ENCODE data around the gene GMEB2.
"Not testable (repeated sequence)": the region's sequence is repeated elsewhere in the genome, so short reads cannot be mapped to it uniquely, and the experiment has no call there.

The GMEB2 gene

GRCh38 chr20:63610581-63611435, 16.1 kb downstream of the GMEB2 start:
- DNase-seq = no peak

DNA sequence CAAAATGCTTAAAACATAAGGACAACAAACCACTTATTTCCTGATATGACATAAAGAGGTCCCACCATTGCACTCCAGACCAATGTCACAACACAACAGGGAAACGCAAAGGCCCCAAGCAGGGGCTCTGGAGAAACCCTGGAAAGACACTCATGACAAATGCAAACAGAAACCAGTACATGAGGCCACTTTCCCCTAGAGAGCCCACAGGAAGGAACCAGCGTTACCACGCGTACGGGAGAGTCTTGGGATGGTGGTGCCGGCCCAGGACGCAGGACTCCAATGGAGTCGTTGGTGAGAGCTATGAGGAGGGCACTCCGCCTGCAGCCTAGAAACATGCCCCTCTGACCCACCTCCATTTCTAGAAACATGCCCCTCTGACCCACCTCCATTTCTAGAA, 20.2 kb downstream of the GMEB2 start:
- DNase-seq = no peak

GRCh38 chr20:63602321-63602720, 24.6 kb downstream of the GMEB2 start:
- DNase-seq = no peak

DNA sequence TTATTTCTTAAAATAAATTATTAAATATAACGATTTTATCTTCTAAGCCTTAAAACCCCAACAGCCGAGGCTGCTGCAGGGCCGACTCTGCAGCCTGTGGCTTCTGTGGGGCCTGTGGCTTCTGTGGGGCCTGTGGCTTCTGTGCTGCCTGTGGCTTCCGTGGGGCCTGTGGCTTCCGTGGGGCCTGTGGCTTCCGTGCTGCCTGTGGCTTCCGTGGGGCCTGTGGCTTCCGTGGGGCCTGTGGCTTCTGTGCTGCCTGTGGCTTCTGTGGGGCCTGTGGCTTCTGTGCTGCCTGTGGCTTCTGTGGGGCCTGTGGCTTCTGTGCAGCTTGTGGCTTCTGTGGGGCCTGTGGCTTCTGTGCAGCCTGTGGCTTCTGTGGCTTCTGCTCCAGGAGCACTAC, 25.2 kb downstream of the GMEB2 start:
- not testable (repeated sequence) for DNase-seq

DNA sequence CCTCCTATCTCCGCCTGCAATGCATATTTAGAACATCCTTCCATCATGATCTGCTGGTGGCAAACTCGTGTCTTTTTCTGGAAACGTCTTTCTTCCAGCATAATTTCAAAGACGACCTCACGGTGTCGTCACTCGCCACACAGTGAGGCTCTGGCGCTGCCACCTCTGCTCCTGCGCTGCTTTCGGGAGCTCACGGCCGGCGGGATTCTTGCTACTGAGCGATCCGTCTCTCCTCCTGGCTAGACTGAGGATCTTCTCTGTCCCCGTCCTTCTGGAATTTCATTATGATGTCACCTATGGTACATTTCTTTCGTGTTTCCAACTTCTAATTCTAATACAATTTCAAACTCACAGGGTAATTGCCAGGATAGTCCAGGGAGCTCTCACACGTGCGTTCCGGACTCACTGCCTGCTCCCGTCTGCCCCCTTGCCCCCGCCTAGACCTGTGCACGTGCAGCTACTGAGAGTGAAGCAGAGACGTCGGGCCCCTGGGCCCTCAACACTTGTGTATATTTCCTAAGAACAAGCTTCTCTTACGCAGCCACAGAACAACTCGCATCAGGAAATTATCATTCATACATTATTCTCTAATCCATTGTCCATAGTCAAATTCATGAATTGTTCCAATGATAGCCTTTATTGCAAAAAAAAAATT, 27.4 kb downstream of the GMEB2 start:
- DNase-seq = no peak

DNA sequence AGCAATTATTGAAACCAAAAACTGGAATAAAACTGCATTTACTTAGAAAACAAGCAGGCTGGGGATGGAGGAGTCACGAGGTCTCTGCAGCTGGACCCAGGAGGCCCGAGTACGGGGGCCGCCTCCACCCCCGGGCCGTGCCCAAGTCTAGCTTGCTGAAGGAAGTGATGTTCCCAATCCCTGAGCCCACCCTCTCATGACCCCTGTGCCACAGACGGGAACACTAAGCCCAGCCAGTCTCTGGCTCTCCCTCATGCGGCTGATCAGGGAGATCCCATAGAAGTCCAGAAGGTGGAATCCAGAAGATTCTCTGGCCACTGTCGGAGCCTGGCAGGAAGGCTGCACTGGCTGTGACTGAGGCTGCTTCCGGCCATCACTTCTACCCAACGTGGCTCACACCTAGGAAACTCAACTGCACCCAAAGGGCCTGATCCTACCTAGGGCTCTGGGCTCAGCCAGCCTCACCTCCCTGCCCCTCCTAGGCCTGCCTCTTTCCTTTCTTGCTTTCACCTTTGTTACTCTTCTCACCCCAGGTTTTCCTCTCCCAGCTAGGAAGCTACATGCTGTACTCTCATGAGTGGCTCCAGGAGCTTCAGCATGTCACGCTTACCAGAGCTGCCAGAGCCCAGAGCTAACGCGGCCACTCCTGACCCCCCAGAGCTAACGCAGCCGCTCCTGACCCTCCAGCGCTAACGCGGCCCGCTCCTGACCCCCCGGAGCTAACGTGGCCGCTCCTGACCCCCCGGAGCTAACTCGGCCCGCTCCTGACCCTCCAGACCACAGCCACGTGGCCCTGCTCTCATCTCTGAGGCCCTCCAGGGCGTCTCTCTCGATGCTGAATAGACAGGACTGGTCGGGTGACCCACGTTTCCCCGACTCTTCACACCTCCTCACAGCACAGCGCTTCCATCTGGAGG, 28.2 kb downstream of the GMEB2 start:
- DNase-seq = no peak

DNA sequence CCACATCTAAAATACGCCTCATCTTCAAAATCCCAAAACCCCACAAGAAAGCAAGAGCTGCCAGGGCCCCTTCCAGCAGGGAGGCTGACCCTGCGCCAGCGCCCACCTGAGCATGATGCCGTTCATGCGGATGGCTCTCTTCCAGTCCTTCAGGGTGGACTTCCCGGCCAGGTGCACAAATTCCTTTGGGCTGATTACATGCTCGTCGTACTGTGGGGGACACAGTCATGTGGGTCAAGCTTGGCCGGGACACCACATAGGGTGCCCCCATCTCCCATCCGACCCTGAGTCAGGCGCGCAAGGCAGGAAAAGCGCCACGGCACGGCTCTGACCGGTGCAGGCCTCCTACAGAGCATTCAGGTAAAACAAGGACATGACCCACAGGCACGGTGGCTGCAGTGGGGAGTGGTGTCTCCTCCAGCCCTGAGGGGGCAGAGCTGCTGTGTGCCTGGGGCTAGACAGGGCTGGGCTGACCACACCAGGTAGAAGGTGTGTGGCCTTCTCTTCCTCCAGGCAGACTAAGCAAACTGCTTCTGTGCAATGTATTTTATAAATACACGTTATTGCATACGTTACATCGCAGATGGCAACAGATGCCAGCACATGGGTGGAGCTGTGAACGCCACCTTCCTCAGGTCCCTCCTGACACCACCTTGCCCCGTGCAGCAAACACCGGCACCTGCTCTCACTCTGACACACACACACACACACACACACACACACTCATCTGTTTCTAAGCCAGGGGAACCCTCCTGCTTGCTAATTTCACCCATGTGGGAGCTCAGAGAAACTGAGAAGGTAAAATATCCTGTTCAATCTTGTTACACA, 29.0 kb downstream of the GMEB2 start:
- DNase-seq = no peak

GRCh38 chr20:63596423-63596822, 30.5 kb downstream of the GMEB2 start:
- DNase-seq = no peak

DNA sequence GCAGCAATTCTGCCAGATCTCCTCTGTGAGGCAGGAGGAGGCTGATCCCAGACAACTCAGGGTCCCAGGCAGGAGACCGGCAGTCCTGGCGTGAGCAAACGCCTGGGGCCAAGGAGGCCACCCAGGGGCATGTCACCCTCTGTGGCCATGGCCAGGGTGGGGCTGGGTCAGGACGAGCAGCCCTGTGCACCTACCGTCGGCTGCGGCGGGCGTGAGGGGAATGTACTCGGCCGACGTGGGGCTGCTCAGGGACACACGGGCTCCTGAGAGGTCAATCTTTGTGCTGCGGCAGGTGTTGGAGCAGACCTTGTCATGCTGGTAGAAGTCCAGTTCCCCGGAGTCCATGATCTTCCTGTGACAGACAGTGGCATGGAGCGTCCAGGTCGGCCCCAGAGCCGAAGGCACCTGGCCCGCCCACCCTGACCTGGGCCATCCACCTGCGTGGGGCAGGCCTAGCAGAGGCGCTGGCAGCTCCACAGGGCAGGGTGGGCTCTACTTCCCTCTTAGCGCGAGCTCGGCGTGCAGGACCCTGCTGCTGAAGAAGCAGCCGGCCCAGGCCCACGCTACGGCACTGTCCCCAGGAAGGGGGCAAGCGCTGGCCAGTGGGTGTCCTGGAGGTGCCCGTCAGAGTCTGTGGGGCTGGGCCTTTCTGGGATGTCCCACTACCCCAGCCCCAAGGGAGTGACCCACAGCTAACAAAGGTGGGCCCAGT, 31.3 kb downstream of the GMEB2 start:
- DNase-seq = no peak

DNA sequence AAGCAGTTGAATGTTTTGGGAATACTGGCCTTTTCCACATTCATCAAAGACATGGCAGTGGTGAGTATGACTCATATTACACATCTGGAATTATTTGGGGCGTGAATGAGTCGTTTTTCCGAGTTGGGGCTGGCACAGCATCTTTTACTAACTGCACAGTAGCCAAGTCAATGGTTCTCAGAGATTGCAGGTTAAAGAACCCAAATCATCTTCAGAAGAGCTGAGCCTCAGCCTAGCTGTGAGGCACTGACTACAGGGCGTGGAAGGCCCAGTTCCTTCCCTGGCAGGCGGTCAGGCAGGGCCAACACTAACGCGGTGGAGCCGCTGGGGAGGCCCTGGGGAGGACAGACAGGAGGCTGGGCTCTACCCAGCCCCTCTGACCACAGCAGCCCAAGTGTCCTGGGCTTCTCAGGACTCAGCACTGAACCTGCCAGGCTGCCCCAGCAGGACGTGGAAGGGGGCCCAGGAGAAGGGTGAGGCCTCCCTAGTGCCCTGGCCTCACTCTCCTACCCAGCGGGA, 32.8 kb downstream of the GMEB2 start:
- DNase-seq = no peak

- no peak for DNase-seq
Measured at GRCh38 chr20:63592661-63593060, 34.2 kb downstream of the GMEB2 start.

DNA sequence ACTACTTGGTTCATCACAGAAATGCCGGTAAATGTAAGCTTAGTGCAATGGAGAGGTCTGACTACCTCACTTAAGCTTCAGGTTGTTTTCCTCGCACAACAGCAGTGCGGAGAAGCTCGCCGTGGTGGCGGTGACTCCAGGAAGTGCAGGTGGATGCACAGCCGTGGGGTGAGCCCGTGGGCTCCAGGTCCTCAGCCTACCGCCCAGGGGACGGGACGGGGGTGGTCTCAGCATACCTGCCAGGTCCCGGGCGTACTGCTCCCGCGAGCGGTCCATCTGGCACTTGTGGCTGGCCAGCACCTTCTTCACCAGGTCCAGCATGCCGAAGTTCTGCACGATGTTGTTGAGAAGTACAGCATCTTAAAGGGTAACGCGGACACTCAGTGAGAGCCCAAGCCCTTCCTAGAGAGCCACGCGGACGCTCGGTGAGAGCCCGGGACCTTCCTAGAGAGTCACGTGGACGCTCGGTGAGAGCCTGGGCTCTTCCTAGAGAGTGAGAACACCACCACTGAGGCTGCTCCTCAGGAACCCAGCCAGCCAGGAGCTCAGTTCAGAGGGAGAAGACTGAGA, 35.0 kb downstream of the GMEB2 start:
- DNase-seq = no peak

- no peak for DNase-seq
Measured at GRCh38 chr20:63591147-63591533, 35.8 kb downstream of the GMEB2 start.

GRCh38 chr20:63590218-63591146, 36.4 kb downstream of the GMEB2 start:
- DNase-seq = no peak

DNA sequence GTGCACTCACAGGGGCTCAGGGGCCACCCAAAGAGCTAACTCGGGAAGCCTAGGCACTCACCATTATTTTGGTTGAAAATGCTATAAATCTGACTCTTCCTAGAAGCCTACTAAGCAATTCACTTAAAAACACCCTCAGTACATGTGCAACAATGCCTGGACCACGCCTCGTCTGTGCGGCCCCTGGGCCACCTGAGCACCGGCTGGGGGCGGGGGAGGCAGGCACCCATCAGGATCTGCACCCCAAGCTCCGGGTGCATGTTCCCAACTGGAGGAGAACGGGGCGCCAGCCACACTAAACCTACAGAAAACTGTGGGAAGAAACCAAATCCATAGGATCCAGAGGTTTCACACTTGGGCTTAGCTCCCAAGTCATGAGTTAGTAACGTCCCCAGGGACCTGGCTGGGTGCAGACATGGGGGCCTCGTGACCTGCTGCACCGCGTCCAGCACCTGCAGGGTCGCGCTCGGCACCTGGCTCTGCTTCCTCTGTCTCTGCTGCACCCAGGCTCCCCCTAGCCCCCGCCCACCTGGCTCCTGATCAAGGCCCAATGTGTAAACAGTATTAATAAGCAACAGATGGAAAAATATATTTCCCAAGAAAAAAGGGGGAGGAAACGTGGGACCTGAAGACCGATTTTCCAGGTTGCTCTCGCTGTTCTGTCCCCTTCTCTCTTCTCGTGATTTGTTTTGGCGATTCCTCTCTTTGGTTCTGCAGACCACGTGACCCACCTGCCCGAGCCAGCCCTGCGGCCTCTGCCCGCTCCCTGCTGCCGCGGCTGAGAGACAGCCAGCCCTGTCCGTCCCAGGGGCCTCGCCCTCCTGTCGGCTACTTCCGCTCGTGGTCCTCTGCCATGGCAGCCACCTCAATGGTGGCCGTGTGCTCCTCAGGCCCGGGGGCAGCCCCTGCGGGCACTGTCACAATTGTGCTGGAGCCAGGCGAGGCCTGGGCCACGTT, 37.4 kb downstream of the GMEB2 start:
- no peak for DNase-seq

DNA sequence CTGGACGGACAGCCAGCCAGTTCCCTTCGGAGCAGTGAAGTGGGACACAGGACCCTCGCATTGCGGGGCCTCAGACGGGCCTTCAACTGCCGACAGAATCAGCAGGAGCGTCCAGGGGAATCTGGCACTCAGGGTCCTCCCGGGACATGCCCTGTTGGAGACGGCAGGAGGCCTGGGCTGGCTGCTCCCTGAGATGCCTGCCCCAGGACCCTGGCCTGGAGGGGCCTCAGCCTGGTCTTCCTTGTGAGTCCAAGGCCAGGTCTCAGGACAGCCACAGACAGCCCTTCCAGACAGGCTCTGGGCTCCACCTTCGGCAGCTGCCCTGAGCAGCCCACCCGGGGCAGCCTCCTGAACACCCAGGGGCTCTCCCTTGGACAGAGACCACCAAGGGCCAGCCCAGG, 38.3 kb downstream of the GMEB2 start:
- no peak for DNase-seq

DNA sequence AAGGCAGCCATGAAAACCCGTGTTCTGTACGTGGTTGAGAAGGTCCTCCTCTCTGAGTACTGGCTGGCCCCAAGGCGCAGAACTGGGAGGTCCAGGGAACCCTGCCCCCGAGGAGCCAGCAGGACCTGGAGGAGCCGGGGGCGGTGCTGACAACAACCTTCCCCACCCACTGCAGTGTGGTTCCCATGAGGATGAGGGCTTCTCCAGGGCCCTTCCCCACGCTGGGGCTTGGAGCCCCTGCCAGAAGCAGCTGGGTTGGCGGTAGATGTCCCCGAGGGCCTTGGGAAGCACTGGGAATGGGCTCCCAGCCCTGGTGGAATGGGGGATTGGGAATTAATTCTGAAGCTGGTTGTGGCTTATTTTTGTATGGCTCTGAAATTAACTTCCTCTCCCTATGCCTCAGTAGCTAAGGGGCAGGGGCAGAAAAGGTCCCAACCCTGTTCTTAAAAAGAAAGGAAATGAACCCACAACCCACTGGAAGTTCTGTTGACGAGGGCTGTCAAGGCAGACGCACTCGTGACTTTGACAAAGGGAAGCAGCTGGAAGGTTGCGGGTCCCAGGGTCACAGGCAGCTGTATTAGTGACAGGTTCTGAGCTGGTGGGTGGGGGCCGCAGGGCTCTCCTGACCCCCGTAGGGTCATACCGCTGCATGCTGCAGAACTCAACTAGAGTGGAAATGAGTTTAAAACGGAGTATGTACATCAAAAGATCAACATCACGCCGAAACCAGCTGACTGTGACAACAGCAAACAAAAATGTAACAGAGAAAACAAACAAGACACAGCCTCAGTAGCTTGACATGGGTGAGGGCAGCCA, 38.9 kb downstream of the GMEB2 start:
- DNase-seq = no peak

DNA sequence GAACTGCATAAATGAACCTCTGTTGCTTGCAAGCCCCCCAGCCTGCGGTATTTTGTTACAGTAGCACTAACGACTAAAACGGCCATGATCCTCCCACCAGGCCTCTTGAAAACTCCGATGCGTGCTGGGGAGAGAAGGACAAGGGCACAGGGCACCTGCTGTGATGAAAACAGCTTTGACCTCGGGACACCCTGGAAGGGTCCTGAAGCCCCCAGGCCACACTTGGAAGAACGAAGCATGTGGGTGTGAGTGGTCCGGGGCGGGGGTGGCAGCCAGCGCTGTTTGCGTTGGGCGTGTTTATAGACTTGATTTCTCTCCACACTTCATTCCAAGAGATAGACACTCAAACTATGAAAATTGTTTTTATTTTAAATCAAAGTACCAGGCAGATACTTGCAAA, 39.6 kb downstream of the GMEB2 start:
- no peak for DNase-seq
